SU-DHL-6 (cell line): ENCODE data around the gene WDR83.

Source experiments
- CTCF ChIP-seq: fragments of 200-600 bp; sonication (generic); IDR thresholded peaks from one replicate; pipeline ENCODE4 v1.5.1; 2017; ENCODE audit warnings: antibody characterized with exemption, mild to moderate bottlenecking, low read length, moderate library complexity; ENCODE audit not compliant: insufficient read depth, poor library complexity, severe bottlenecking
- EZH2phosphoT487 ChIP-seq: fragments of 200-600 bp; sonication (generic), shearing (Covaris generic); conservative IDR thresholded peaks from 2 replicates; pipeline ENCODE4 v1.6.1; 2018; ENCODE audit warnings: mild to moderate bottlenecking, antibody characterized with exemption, low read length, moderate library complexity, mixed read lengths

GRCh38 chr19:12642506-12642905, 24.1 kb upstream of the WDR83 start:
- TF ChIP-seq CTCF = no peak
- TF ChIP-seq EZH2phosphoT487 = no peak
